ENCODE results near the gene ZNF865.

The ZNF865 gene

DNA sequence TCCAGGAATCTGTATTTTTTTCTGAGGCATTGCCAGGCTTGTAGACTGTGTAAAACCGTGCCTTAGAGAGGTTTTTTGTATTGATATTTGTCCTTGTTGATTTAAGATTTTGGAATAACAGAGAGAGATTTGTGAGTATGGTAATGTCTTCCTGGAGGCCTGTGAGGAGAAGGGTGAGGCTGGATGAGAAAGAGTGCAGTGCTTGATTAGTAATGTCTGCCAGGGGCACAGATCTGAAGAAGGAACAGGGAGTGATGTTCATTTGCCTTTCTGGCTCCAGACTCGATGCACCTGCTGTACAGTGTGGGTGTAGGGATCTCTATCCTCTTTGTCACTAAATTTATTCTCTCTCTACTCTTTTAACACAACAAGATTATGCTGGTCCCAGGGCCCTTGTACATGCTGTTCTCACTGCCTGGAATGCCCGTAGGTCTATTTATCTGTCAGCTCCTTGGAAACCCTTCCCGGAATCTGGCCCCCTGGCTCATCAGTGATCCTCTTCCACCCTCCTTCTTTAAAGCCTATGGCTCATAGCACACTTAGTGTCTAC is 10.4 kb upstream of the ZNF865 start:
- no peak overlapping the region for H3K4me3 ChIP-seq (ENCODE audit: low read depth, low read length)
- DNase-seq (ENCODE audit: low read depth, low spot score) = no peak
- TF ChIP-seq, protein P1, sequence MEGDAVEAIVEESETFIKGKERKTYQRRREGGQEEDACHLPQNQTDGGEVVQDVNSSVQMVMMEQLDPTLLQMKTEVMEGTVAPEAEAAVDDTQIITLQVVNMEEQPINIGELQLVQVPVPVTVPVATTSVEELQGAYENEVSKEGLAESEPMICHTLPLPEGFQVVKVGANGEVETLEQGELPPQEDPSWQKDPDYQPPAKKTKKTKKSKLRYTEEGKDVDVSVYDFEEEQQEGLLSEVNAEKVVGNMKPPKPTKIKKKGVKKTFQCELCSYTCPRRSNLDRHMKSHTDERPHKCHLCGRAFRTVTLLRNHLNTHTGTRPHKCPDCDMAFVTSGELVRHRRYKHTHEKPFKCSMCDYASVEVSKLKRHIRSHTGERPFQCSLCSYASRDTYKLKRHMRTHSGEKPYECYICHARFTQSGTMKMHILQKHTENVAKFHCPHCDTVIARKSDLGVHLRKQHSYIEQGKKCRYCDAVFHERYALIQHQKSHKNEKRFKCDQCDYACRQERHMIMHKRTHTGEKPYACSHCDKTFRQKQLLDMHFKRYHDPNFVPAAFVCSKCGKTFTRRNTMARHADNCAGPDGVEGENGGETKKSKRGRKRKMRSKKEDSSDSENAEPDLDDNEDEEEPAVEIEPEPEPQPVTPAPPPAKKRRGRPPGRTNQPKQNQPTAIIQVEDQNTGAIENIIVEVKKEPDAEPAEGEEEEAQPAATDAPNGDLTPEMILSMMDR (IDR thresholded peaks at IDR 0.05; ENCODE audit: low read depth, low read length) = no peak
- in situ Hi-C loops (cut with HindIII; ENCODE audit: low sequenced_read_pairs) = no loop called here

DNA sequence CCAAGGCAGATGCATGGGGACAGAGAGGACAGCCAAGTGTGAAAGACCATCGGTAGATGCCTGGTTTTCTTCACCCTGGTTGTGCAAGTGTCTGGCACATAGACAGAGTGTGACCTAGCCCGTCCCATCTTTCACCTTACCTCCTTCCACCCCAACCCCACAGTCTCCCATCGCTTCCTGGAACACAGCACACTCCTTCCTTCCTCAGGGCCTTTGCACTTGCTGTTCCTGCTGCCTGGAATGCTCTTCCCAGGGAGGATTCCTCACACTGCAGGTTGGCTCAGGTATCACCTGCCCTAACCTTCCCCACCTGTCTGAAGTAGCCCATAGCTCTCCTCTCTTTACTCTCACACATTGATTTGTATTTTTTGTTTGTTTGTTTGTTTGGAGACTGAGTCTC is 9.1 kb upstream of the ZNF865 start:
- in situ Hi-C loops (cut with HindIII; ENCODE audit: low sequenced_read_pairs) = no loop called here

DNA sequence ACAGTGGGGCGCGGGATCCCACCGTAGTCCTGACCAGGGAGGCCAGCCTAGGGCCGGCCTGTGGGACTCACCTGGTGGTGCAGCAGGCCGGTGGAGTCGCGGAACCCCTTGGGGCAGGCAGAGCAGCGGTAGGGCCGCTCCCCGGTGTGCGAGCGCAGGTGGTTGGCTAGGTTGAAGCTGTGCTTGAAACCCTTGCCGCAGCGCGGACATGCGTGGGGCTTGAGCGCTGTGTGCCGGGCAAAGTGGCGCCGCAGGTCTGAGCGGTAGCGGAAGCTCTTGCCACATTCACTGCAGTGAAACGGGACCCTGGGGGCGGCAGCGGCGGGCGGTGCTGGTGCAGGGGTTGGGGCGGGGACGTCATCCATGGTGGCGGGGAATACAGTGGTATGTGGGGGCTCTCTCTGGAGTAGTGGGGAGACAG is 7.9 kb upstream of the ZNF865 start:
- in situ Hi-C loops (cut with HindIII; ENCODE audit: low sequenced_read_pairs) = no loop called here
- no peak for DNase-seq (ENCODE audit: low read depth, low spot score)
- no peak overlapping the region for H3K4me3 ChIP-seq (ENCODE audit: low read depth, low read length)
- TF ChIP-seq, protein P1 (IDR thresholded peaks at IDR 0.05; ENCODE audit: low read depth, low read length) = no peak

More for the DNA sequence above, 9.1 kb upstream of the ZNF865 start:
- TF ChIP-seq, protein P1 (IDR thresholded peaks at IDR 0.05; ENCODE audit: low read depth, low read length) = no peak
- no peak for DNase-seq (ENCODE audit: low read depth, low spot score)
- H3K4me3 ChIP-seq (ENCODE audit: low read depth, low read length) = no peak overlapping the region

DNA sequence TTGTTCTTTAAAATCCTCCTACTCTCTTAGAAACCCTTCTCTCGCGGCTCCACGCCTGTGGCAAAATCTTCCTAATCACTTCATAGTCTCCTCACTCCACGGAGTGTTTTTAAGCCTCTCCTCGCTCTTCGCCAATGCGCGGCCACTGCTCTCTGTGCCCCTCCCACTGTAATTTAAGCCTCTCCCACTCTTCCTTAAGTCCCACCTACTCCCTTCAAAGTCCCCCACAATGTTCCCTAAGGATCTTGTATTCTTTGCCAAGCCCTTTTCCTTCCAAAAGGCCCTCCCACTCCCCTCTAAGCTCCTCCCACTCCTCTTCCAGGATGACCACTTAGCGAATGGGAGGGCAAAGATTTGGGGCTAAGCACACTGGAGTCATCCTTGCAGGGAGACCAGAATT is 7.4 kb upstream of the ZNF865 start:
- no peak overlapping the region for H3K4me3 ChIP-seq (ENCODE audit: low read depth, low read length)
- DNase-seq (ENCODE audit: low read depth, low spot score) = no peak
- in situ Hi-C loops (cut with HindIII; ENCODE audit: low sequenced_read_pairs) = no loop called here
- TF ChIP-seq, protein P1 (IDR thresholded peaks at IDR 0.05; ENCODE audit: low read depth, low read length) = no peak

DNA sequence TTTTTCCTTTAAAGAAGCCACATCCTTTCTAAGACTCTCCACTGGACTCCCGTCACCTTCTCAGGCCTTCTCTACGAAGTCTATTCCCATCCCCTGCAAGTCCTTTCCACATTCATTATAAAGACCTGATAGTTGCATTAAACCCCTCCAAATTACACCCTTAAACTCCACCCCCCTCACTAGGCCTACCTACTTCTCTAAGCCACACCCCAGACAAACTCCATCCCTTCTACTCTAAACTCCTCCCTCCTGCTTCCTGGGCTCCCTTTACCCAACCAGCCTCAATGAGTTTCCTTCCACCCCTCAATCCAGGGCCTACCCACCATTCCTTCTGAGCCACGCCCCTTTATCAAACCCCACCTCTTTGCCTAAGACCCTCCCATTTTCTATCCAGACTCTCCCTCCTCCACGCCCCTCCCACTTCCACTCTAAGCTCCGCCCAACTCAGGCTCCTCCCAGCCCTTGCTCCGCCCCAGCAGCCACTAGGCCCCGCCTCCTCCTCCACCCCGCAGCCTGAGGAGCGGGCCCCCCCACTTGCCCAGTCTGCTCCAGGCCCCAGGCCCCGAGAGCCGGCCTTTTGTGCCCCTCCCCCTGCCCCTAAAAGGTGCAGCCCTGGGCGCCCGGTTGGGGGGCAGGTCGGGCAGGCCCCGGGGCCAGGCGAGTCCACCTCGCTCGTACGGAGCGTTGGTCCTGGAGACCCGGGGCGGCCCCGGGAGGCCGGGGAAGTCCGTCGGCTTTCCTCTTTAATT is 6.6 kb upstream of the ZNF865 start:
- TF ChIP-seq, protein P1 (IDR thresholded peaks at IDR 0.05; ENCODE audit: low read depth, low read length) = no peak
- peak; percentile 97 for DNase-seq (ENCODE audit: low read depth, low spot score)
- in situ Hi-C loops (cut with HindIII; ENCODE audit: low sequenced_read_pairs) = no loop called here
- H3K4me3 ChIP-seq (ENCODE audit: low read depth, low read length) = peak overlapping the region; percentile 84

DNA sequence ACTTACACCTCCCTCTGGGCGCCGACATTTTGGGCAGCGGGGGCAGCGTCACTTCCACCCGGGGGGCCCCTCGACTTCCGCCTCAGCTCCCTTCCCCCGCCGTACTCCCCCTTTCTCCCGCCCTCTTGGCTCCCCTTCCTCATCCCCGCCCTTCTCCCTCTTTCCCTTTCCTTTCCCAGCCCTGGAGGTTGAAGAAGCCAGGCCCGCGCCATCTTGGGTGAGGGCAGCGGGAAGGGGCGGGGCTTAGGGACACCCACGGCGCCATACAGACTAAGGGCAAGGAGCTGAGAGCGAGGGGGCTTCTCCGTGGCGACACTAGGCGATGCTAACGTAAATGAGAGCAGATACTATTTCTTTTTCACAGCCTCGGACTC is 6.0 kb upstream of the ZNF865 start, which contains the start of gene FIZ1:
Gene FIZ1 (minus strand): TSS at position 50 of the 374 bp plus-strand sequence. CDS start 1,652 bp downstream, outside the sequence.
- peak; percentile 99 for DNase-seq (ENCODE audit: low read depth, low spot score)
- TF ChIP-seq, protein P1 (IDR thresholded peaks at IDR 0.05; ENCODE audit: low read depth, low read length) = no peak
- H3K4me3 ChIP-seq (ENCODE audit: low read depth, low read length) = peak within 1 kb of the TSS; percentile 84
- in situ Hi-C loops (cut with HindIII; ENCODE audit: low sequenced_read_pairs) = no loop called here
